Right hindlimb (tissue), 1 donor: ENCODE data around the gene ZBTB8B.

Source experiments
- DNase-seq: peaks from one replicate; pipeline ENCODE4 v3.0.0-alpha.2; 2018

The ZBTB8B gene

DNA sequence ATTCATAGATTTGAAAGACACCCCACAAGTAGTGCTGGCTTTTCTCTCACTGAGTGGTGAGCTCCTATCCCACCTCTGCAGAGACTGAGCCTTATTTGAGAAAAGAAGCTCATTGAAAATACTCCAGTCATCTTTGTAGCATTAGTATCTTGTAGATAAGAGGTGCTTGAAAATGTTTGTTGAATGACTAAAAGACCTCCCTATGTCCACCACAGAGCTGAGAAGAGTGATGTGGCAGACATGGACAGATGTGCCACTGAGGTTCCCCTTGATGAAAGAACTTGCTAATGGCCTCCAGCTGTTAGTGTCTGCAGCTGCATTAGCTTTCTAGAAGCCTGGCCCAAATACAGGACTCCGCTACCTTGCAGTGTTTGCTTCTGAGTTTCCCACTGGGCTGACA lies 45.1 kb downstream of the ZBTB8B start:
- no peak for DNase-seq
